HuH-7.5 (cell line): Measurements from ENCODE around the gene RAMP1.

Experiments
- DNase-seq: peaks from one replicate; pipeline ENCODE4 v3.0.0; 2011; ENCODE audit warnings: low spot score

RAMP1 gene

GRCh38 chr2:237876951-237877491 lies 17.6 kb downstream of the RAMP1 start:
- no peak for DNase-seq

DNA sequence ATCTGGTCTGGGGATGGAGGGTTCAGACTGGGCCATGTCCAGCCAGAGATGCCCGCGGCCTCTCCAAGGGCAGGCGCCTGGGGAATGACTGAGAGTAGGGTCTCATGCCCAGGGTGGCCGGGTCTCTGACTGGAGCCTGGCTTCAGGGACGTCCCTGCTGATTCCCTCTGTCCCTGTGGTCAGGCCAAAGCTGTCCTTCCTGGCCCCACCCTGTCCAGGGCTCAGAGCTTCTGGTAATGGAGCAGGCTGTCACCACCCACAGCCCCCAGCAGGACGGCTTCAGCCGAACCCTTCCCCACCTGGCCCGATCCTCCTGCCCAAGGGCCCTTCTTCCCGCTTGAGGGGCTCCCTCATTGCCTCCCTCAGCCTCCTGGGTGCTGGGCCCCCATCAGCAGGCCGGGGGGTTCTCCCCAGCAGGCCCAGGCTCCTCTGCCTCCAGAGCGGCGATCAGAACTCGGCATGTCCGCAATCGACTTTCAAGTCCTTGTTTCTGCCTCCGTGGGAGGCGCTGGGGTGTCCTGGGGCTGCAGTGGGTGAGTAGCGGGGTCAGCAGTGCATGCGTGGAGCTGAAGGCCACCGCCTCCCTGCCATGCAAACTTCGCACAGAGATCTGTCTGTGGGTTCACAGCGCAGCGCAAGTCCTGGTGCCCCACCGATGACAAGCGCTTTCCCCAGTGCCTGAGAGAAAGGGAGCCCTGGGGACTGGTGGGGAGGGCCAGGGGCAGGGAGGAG lies 18.3 kb downstream of the RAMP1 start:
- DNase-seq, result no peak

GRCh38 chr2:237878321-237879057 lies 19.1 kb downstream of the RAMP1 start:
- no peak for DNase-seq

DNA sequence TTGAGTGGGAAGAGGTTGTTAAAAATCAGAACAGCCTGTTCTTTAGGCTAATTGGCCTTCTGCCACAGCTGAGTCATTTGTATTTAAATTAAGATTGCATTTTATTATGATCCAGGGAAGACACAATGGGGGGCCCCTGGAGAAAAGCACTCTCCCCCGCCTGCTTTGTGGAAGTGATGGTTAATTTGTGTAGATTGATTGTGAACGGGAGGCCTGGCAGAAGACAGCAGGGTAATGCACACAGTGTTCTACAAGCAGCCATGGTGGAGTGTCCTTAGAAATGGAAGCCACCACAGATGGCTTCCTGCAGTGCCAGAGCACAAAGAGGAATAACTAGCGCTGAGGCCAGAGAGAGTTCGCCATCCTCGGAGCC lies 19.6 kb downstream of the RAMP1 start:
- DNase-seq, result no peak

DNA sequence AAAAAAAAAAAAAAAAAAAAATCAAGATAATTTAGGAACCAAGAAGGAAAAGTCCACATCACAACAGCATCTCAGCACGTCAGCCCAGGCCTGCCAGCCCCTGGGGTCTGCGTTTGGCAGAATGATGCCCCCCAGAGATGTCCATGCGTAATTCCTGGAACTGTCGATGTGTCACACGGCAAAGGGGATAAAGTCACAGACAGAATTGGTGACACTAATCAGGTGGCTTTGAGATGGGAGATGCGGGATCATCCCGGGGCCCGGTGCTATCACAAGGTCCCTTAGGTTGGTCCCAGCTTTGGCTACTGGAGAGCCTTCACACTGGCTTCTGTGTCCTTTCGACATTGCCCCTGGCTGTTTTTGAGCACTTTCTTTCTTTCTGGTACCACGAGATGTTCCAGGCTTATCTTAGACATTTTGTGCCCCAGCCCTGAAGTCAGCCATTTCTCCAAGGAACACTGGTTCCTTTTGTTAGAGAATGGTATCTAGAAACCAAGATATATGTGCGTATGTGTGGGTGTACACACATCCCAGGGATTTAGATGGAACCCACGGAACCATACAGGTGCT lies 20.7 kb downstream of the RAMP1 start:
- no peak for DNase-seq

DNA sequence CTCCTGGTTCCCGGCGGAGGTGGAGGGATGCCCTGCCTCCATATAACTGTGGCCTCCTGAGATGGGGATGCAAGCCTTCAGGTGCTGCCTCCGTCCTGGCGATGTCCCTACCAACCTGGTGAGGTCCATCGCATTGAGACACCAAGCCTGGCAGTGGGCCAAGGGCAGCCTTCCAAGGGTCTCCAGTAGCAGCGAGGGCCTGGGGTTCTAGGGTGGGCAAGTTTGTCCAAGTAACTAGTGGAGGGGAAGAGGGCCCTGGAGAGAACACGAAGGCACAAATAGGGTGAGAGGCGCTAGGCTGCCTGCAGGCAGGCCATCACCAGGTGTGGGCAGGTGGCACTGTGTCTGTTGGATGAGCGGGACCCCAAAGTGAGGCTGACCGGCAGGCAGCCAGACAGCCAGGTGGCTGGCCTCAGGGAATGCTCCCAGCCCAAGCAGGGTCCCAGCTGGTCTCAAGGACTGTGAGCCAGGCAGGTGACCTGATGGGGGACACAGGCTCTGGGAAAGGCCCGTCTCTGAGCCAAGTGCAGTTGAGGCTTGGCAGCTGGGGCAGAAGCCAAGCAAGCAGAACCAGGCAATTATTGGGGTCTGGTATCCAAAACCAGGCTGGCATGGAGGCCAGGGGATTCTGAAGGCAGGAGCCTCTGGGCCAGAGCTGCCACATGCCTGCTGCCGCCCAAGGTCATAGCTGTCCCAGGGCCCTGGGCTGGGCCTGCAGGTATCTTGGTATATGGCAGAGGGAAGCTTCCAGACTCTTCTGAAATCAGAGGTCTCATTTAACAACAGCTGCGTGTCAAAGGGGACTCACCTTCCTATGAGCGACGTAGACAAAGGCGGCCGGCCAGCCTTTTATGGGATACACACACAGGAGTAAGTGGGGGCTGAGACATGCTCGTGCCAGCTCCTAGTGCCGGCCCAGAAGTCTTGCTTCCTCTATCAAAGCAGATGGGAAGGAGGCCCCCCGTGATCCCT lies 23.4 kb downstream of the RAMP1 start:
- DNase-seq, result no peak

DNA sequence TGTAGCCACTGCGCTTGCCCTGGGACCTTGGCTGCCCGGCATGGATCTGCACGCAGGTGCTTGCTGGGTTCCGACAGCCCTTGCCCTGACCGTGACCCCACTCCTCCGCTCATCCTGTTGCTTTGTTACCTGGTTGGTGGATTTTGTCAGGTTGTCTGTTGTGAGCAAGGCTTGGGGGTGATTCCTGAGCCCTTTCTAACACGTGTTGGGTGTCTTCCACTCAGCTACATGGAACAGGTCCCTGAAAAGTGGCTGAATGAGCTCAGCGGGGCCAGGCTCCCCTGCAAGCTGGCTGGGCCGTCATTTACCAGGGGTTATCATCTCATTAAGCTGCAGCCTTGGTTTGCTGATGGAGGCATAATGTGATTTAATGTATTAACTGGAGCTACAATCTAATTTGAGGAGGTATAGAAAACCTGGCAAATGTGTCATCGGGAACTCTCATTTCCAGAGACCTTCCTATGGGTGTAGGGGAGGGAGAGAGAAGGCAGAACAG lies 24.6 kb downstream of the RAMP1 start:
- DNase-seq, result no peak

- no peak for DNase-seq
These were observed 25.3 kb downstream of the RAMP1 start for GRCh38 chr2:237884681-237885080.

DNA sequence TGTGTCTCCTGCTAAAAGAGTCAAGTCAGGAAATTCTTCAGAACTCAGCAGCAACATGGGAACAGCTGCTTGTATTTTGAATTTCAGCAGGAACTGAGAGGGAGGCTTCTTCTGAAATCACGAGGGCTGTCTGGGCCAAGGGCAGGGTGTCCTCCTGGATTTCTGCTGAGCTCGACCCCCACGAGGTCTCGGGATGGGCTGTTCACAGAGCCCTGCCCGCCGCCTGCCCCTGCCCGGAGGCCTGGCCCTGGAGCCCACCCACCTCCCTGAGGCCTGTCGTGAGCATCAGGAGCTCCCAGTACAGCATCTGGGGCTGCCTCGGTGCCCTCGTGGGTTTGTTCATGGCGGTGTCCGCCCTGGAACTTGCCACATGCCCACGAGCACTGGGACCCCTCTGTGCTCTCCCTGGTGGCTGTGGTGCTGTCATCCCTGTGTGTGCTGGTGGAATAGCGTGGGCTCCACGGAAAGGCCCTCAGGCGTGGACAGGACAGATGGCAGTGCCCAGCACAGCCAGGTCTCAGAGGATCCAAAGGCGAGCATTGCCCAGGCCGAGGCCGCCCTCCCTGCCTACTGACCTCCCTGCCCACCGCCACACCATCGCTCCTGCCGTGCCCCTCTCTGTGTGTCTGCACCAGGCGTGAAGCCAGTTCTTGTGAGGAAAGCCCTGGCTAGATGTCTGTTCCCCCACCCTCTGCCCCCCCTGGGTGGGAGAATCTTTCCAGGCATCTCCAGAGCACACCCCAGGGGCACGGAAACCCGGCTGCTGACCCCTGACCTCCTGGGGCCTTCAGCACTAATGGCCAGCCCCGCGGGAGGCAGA lies 25.9 kb downstream of the RAMP1 start:
- no peak for DNase-seq

- no peak for DNase-seq
These were observed 26.7 kb downstream of the RAMP1 start for GRCh38 chr2:237885931-237886684.

GRCh38 chr2:237886685-237887481 lies 27.5 kb downstream of the RAMP1 start:
- DNase-seq, result no peak

DNA sequence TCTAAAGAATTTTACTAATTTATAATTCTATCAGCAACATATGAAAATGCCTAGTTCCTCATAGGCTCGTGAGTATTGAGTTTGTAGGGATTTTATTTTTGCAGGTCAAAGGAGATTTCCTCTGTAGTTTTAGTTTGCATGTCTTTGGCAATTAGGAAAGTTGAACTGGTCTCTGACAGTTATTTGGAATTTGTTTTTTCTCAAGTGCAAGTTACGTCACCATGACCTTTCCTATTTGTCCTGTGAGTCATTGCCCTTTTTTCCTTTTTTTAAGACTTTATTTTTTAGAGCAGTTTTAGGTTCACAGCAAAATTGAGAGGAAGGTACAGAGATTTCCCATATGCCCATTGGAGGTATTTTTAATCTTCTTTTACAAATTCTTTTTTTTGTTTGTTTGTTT lies 29.0 kb downstream of the RAMP1 start:
- DNase-seq, result no peak

DNA sequence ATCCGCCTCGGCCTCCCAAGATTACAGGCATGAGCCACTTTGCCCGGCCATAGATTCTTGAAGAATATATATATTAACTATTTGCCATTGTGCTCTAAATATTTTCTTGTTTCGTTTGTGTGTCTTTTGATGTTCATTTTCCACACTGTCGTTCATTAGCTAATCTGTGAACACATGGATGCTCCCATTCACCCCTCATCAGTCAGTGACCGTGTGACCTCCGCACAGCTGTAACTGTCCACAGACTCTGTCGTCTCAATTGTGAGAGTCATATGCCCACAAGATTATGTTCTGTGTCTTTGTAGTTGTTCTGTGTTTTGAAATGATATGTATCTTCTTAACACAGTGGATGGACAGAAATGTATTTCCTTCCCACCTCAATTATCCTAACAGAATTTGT lies 29.6 kb downstream of the RAMP1 start:
- no peak for DNase-seq

GRCh38 chr2:237889811-237890210 lies 30.4 kb downstream of the RAMP1 start:
- DNase-seq, result no peak

- no peak for DNase-seq
These were observed 33.1 kb downstream of the RAMP1 start for GRCh38 chr2:237892478-237892877.

DNA sequence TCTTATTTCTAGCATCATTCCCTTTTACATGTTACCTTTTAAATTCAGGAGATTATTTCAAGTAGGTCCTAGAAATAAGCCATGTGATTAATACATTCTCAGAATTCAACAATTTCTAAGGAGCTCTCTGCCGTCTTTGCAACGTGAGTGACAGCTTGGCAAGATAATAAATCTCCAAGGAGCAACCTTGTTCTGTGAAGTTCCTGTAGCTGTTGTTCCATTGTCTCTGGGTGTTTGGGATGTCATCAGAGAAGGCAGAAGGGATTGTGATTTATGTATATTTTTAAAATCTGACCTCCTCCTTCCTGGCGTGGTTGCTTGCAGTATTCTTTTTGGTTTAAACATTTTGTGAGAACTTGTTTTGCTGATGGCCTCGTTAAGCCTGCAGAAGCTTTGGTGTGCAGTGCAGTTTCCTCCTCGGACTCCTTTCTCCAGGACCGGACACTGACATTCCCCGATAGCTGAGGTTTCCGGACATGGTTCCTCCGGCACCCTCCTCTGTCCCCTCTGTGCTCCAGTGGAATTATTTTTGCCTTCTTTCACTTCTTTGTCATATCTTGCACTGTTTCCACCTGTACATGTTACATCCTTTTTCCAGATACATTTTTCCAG lies 33.7 kb downstream of the RAMP1 start:
- DNase-seq, result no peak

- DNase-seq, result no peak
These were observed 35.1 kb downstream of the RAMP1 start for GRCh38 chr2:237894396-237894979.

GRCh38 chr2:237894986-237895543 lies 35.6 kb downstream of the RAMP1 start:
- no peak for DNase-seq
